Measurements from ENCODE around the gene AKAP6. TPM values are rescaled to one million over a fixed set of nuclear protein-coding genes. Genes with fewer than 3 reads are reported as not detected.

The AKAP6 gene
- total and polyA plus RNA-seq, 5 donors from 2014 or later, result 0.07 to 1.1 (median 0.47) TPM

DNA sequence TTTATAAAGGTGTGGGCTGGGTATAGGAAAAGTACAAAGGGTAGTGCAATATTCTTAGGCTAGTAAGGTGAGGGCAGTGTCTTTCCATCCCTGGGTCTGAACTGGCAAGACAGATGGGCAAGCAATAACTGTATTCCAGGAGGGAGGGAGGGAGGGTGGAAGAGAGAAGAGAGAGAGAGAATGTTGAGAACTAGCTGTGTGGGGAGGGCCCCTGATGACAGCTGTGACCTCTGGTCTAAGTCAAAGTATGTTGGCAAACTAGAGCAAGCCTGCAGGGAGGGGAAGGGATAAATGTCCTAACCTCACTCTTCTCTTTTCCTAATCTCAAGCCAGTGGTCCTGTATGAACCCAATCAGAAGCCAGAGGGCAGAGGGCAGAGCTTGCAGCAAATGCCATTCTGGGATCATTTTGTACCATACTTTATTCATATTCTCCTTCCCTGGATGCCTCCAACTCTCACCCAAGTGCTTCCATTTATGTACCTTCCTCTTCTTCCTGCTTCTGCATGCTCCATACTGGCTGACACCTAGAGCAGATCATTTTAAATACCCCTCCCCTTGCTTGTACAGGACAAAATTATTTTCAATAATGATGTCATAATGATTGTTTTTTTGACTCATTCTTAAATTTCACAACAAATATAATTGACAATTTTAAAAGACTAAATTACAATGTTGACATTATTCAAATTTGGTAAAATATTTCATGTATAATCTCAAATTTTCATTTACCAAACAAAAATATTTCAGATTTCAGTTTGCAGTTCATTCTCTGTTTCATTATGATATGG is 75.9 kb downstream of the AKAP6 start:
- Mint-ChIP-seq H3K4me3 (no peak overlapping the region), H3K9me3 (no peaks in the 10 kb centered on the region), H3K4me1 (no peaks in the 10 kb centered on the region), H3K27ac (no peak overlapping the region), H3K27me3 (peaks cover 4% of the 10 kb centered on the region), H3K36me3 (no peaks in the 10 kb centered on the region)
- H3K4me1 ChIP-seq (ENCODE audit: control insufficient read depth, insufficient read depth, low read length, poor library complexity, severe bottlenecking), result no peaks in the 10 kb centered on the region
- H3K27ac ChIP-seq (ENCODE audit: insufficient read depth, low read length, poor library complexity, severe bottlenecking), result no peak overlapping the region
- H3K9me3 ChIP-seq (ENCODE audit: control insufficient read depth in 2 of 2, low read length in 2 of 2), result no peaks in the 10 kb centered on the region
- H3K27me3 ChIP-seq (ENCODE audit: control insufficient read depth, insufficient read depth, low read length), result no peaks in the 10 kb centered on the region
- H3K4me3 ChIP-seq (ENCODE audit: low read depth, low read length), result no peak overlapping the region
- no peaks in the 10 kb centered on the region for H3K36me3 ChIP-seq (ENCODE audit: control insufficient read depth, insufficient read depth, low read length)
- DNase-seq (no peak), ATAC-seq (ENCODE audit: low read depth in 2 of 2) (no peak)

DNA sequence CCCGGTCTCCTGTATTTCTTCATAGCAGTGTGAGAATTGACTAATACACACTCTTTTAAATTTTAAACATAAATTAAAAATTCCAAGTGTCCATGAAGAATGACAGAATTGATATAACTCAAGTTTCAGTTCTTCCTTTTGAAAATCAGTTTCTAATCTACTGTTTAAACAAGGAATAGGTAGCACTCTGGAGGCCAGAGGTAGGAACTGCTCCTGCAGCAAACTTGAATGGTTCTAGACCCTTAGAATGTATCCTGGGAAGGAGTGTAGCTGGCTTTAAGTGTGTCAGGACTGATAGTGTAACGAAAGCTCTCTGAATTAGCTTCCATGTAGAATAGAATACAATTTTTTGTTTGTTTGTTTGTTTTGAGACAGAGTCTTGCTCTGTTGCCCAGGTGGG is 76.8 kb downstream of the AKAP6 start:
- ATAC-seq (ENCODE audit: low read depth in 2 of 2), result no peak
- no peaks in the 10 kb centered on the region for H3K4me1 Mint-ChIP-seq

DNA sequence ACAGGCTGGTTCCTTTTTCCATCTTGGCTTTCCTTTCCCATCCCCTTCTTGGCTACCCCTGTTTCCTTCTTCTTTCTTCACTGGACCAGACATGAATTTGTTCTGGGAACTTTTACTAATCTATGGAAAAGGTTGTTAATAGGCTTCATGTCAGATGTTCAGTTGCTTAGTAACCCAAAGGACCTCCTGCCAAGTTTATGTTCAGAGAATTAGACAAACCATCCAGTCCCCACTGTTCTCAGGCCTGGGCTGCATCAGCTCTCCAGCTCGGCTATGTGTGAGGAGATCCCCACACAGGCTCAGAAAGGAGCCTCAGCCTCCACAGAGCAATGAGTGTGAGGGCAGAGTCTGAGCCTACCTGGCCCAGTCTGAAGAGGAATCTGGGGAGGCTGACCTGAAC is 78.0 kb downstream of the AKAP6 start:
- no peak for ATAC-seq (ENCODE audit: low read depth in 2 of 2)
- Mint-ChIP-seq H3K27me3 (peaks cover 4% of the 10 kb centered on the region), H3K4me1 (no peaks in the 10 kb centered on the region), H3K36me3 (no peaks in the 10 kb centered on the region), H3K9me3 (peaks cover 0 to 2% (median 0%) of the 10 kb centered on the region in 7 donors), H3K4me3 (no peak overlapping the region), H3K27ac (no peak overlapping the region)
- Histone ChIP-seq H3K4me3 (ENCODE audit: low read depth, low read length) (no peak overlapping the region), H3K4me1 (ENCODE audit: control insufficient read depth, insufficient read depth, low read length, poor library complexity, severe bottlenecking) (no peaks in the 10 kb centered on the region), H3K9me3 (ENCODE audit: control insufficient read depth in 2 of 2, low read length in 2 of 2) (no peaks in the 10 kb centered on the region), H3K36me3 (ENCODE audit: control insufficient read depth, insufficient read depth, low read length) (no peaks in the 10 kb centered on the region), H3K27ac (ENCODE audit: insufficient read depth, low read length, poor library complexity, severe bottlenecking) (no peak overlapping the region), H3K27me3 (ENCODE audit: control insufficient read depth, insufficient read depth, low read length) (no peaks in the 10 kb centered on the region)
- no peak for DNase-seq

More for the DNA sequence above, 76.8 kb downstream of the AKAP6 start:
- H3K27me3 ChIP-seq (ENCODE audit: control insufficient read depth, insufficient read depth, low read length), result no peaks in the 10 kb centered on the region
- no peaks in the 10 kb centered on the region for H3K4me1 ChIP-seq (ENCODE audit: control insufficient read depth, insufficient read depth, low read length, poor library complexity, severe bottlenecking)
- H3K4me3 ChIP-seq (ENCODE audit: low read depth, low read length), result no peak overlapping the region
- no peak overlapping the region for H3K27ac Mint-ChIP-seq
- H3K9me3 ChIP-seq (ENCODE audit: control insufficient read depth in 2 of 2, low read length in 2 of 2), result no peaks in the 10 kb centered on the region
- no peaks in the 10 kb centered on the region for H3K36me3 Mint-ChIP-seq
- H3K27me3 Mint-ChIP-seq, result peaks cover 4% of the 10 kb centered on the region
- peaks cover 0 to 2% (median 0%) of the 10 kb centered on the region in 7 donors for H3K9me3 Mint-ChIP-seq
- no peak overlapping the region for H3K27ac ChIP-seq (ENCODE audit: insufficient read depth, low read length, poor library complexity, severe bottlenecking)
- H3K36me3 ChIP-seq (ENCODE audit: control insufficient read depth, insufficient read depth, low read length), result no peaks in the 10 kb centered on the region
- no peak for DNase-seq
- H3K4me3 Mint-ChIP-seq, result no peak overlapping the region

DNA sequence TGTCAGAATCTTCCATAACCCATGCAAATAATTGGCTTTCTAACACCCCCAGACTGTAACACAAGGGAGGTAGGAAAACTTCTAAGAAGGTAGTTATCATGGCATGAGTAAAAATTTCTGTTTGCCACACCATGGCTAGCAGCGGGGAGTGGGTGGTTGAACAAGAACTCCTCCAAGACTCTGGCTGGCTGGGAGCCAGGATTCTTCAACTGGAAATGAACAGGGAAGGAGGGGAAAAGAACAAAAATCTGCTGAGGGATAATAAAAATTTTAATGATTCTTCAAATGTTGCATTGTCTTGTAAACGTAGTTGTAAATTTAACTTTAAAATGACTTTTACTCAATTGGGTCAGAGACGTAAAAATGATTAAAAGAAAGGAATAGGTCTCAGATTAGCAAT is 78.9 kb downstream of the AKAP6 start:
- no peaks in the 10 kb centered on the region for H3K36me3 Mint-ChIP-seq
- ATAC-seq (ENCODE audit: low read depth in 2 of 2), result no peak
- no peak overlapping the region for H3K27ac Mint-ChIP-seq
- peaks cover 4% of the 10 kb centered on the region for H3K27me3 Mint-ChIP-seq
- Histone ChIP-seq H3K36me3 (ENCODE audit: control insufficient read depth, insufficient read depth, low read length) (no peaks in the 10 kb centered on the region), H3K9me3 (ENCODE audit: control insufficient read depth in 2 of 2, low read length in 2 of 2) (no peaks in the 10 kb centered on the region), H3K27me3 (ENCODE audit: control insufficient read depth, insufficient read depth, low read length) (no peaks in the 10 kb centered on the region), H3K4me3 (ENCODE audit: low read depth, low read length) (no peak overlapping the region), H3K4me1 (ENCODE audit: control insufficient read depth, insufficient read depth, low read length, poor library complexity, severe bottlenecking) (no peaks in the 10 kb centered on the region), H3K27ac (ENCODE audit: insufficient read depth, low read length, poor library complexity, severe bottlenecking) (no peak overlapping the region)
- H3K4me1 Mint-ChIP-seq, result no peaks in the 10 kb centered on the region
- H3K4me3 Mint-ChIP-seq, result no peak overlapping the region
- H3K9me3 Mint-ChIP-seq, result peaks cover 0 to 2% (median 0%) of the 10 kb centered on the region in 7 donors
- no peak for DNase-seq

DNA sequence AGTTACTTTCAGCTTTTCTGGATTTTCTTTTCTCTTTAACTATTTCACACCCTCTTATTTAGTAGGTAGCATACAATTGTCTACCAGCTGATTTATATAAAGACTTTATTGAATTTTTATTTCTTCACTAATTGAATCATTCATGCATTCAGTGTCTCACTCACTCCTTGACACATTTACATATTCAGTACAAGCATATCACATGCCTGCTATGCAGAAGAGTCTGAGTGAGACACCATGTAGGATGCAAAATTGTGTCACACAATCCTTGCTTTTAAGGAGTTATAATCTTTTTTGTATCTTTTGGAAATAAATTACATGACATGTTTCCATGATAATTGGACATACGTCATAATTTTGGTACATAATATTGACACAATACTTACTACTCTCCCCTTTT is 83.0 kb downstream of the AKAP6 start:
- H3K36me3 Mint-ChIP-seq, result no peaks in the 10 kb centered on the region
- H3K27ac Mint-ChIP-seq, result no peak overlapping the region
- H3K4me3 ChIP-seq (ENCODE audit: low read depth, low read length), result no peak overlapping the region

DNA sequence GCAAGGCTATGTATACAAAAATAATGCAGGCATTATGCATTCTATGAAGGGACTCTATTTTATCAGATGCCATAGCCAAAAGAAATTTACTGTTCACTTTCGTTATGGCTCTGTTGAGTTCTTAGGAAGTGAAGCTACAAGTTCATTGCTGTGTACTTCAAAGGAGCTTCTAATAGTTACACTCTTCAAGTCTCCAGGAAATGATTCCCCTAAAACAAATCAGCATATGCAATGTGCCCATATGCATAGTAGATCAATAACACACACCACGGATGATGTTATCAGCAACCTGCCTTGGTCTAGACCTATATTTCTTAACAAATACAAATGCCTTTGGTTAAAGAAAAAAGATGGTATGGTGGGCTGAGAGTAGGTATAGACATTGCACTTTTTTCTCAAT is 83.4 kb downstream of the AKAP6 start:
- Histone ChIP-seq H3K27me3 (ENCODE audit: control insufficient read depth, insufficient read depth, low read length) (no peaks in the 10 kb centered on the region), H3K4me3 (ENCODE audit: low read depth, low read length) (no peak overlapping the region), H3K36me3 (ENCODE audit: control insufficient read depth, insufficient read depth, low read length) (no peaks in the 10 kb centered on the region), H3K4me1 (ENCODE audit: control insufficient read depth, insufficient read depth, low read length, poor library complexity, severe bottlenecking) (no peaks in the 10 kb centered on the region), H3K27ac (ENCODE audit: insufficient read depth, low read length, poor library complexity, severe bottlenecking) (no peak overlapping the region), H3K9me3 (ENCODE audit: control insufficient read depth in 2 of 2, low read length in 2 of 2) (no peaks in the 10 kb centered on the region)
- Mint-ChIP-seq H3K27ac (no peak overlapping the region), H3K4me3 (no peak overlapping the region), H3K4me1 (no peaks in the 10 kb centered on the region), H3K27me3 (no peaks in the 10 kb centered on the region), H3K9me3 (peaks cover 0 to 5% (median 0%) of the 10 kb centered on the region in 7 donors), H3K36me3 (no peaks in the 10 kb centered on the region)
- no peak for DNase-seq
- ATAC-seq (ENCODE audit: low read depth in 2 of 2), result no peak

More for the DNA sequence above, 83.0 kb downstream of the AKAP6 start:
- Histone ChIP-seq H3K27me3 (ENCODE audit: control insufficient read depth, insufficient read depth, low read length) (no peaks in the 10 kb centered on the region), H3K36me3 (ENCODE audit: control insufficient read depth, insufficient read depth, low read length) (no peaks in the 10 kb centered on the region), H3K9me3 (ENCODE audit: control insufficient read depth in 2 of 2, low read length in 2 of 2) (no peaks in the 10 kb centered on the region), H3K27ac (ENCODE audit: insufficient read depth, low read length, poor library complexity, severe bottlenecking) (no peak overlapping the region), H3K4me1 (ENCODE audit: control insufficient read depth, insufficient read depth, low read length, poor library complexity, severe bottlenecking) (no peaks in the 10 kb centered on the region)
- DNase-seq (no peak), ATAC-seq (ENCODE audit: low read depth in 2 of 2) (no peak)
- Mint-ChIP-seq H3K27me3 (no peaks in the 10 kb centered on the region), H3K4me3 (no peak overlapping the region), H3K4me1 (no peaks in the 10 kb centered on the region), H3K9me3 (peaks cover 0 to 5% (median 0%) of the 10 kb centered on the region in 7 donors)

DNA sequence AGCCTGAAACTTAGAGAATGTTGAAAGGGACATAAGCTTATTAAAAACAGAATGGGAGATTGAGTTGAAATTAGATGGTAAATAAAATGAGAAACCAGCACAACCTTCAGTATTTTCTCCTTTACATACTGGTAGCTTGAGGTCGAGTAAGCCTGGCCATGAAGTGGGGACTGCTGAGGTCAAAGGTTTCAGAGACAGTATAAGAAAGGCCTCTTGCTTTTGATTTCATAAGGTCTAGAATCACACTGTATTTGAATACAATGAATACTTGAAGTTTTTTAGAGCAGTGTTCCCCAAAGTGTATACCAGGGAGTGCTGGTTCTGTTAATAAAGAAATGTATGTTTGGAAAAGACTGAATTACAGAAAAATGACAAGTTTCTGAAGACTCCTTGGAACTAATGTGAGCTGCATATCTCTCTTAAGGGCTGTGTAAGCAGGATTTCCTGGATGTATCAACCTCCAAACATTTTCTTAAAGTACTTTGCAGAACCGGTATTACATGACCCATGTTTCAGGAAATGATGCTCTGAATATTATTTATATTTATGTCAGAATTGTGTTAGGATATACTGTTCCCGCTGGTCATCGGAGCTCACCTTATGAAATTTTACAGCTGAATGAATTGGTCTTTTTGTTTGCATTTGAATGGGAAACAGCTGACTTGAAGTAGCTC is 85.0 kb downstream of the AKAP6 start:
- ATAC-seq (ENCODE audit: low read depth in 2 of 2) (no peak), DNase-seq (no peak)
- no peaks in the 10 kb centered on the region for H3K4me1 Mint-ChIP-seq
- peaks cover 0 to 5% (median 0%) of the 10 kb centered on the region in 7 donors for H3K9me3 Mint-ChIP-seq
- H3K27me3 Mint-ChIP-seq, result no peaks in the 10 kb centered on the region
- H3K36me3 ChIP-seq (ENCODE audit: control insufficient read depth, insufficient read depth, low read length), result no peaks in the 10 kb centered on the region
- H3K4me1 ChIP-seq (ENCODE audit: control insufficient read depth, insufficient read depth, low read length, poor library complexity, severe bottlenecking), result no peaks in the 10 kb centered on the region
- no peaks in the 10 kb centered on the region for H3K9me3 ChIP-seq (ENCODE audit: control insufficient read depth in 2 of 2, low read length in 2 of 2)
- H3K36me3 Mint-ChIP-seq, result no peaks in the 10 kb centered on the region
- H3K4me3 ChIP-seq (ENCODE audit: low read depth, low read length), result no peak overlapping the region
- no peak overlapping the region for H3K4me3 Mint-ChIP-seq
- no peak overlapping the region for H3K27ac ChIP-seq (ENCODE audit: insufficient read depth, low read length, poor library complexity, severe bottlenecking)
- no peak overlapping the region for H3K27ac Mint-ChIP-seq
- H3K27me3 ChIP-seq (ENCODE audit: control insufficient read depth, insufficient read depth, low read length), result no peaks in the 10 kb centered on the region

All from CD4-positive, CD25-positive, alpha-beta regulatory T cell (primary cell).